Left renal pelvis (tissue), 4 donors: ENCODE measurements around the gene DAB2IP. TPM values are rescaled to one million over a fixed set of nuclear protein-coding genes. Genes with fewer than 3 reads are reported as not detected.

Source experiments
- DNase-seq, 4 donors: peaks; one replicate each; pipeline ENCODE4 v3.0.0-alpha.2; 2013; ENCODE audit warnings: low read depth in 4 of 4, low spot score in 3 of 4
- polyA plus RNA-seq, 4 donors: library from polyadenylated mRNA; unstranded; fragments of 120-200 nt; gene quantifications; one replicate each; pipeline ENCODE4 v1.2.1, GENCODE V29; 2013; ENCODE audit not compliant: insufficient read length in 4 of 4

Gene DAB2IP
- polyA plus RNA-seq, 4 donors: 33.4 to 43.9 (median 39.6) TPM

- no peak for DNase-seq
Observed at GRCh38 chr9:121752929-121753328, 101.5 kb downstream of the DAB2IP start.

- DNase-seq: no peak
Observed at GRCh38 chr9:121753802-121754654, 102.6 kb downstream of the DAB2IP start.

DNA sequence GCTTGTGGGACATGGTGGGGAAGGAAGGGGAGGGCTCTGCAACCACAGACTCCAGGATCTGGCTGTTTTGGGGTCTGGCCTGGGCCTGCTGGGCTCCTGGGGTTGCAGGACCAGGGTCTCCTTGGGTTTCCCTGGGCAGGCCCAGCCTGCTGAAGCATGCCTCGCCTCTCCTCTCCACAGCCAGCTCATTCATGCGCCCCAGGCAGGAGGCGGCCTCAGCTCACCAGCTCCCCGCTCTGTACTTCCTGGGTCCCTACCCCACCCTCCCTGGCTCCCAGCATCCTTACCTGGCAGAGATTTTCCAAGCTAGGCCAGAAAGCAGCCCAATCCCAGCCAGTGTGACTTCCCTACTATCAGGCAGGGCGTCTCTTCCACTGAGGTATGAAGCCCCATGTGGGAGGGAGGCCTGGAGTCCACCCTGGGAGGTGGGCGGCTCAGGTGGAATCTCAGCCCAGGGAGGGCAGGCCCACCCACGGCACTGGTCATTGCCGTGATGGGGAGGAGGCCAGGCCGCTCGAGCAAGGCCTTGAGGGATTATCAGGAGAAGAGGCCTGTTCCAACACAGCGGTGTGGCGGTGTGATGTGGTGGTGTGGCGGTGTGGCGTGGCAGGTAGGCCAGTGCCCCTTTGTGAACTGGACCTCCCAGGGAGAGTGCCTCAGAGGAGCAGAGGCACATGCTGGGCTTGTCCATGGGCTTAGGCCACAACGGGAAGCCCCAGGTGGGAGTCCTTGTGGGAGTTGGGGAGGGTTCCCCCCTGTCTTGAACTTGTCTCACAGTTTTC, 103.4 kb downstream of the DAB2IP start:
- DNase-seq: no peak

DNA sequence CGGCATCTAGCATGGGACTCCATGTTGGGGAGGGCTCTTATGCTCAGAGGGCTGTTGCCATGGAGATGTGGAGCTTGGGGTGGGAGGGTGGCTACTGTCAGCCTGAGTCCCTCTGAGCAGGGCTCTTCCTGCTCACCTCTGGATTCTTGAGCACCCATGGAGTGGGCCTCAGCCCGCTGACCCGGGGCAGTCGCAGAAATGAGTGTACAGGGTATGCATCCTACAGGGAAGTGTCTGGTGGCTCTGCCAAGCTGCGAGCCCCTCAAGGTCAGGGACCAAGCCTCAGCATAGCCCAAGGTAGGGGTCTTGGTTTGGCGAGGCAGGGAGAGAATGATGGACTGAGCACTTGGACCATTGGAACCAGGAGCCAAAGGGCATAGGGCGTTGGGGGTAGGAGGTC, 104.1 kb downstream of the DAB2IP start:
- DNase-seq: no peak

GRCh38 chr9:121756474-121757280, 105.2 kb downstream of the DAB2IP start:
- no peak for DNase-seq

- no peak for DNase-seq
Observed at GRCh38 chr9:121757281-121757585, 105.8 kb downstream of the DAB2IP start.

GRCh38 chr9:121758693-121759092, 107.3 kb downstream of the DAB2IP start:
- DNase-seq: no peak

GRCh38 chr9:121759996-121760395, 108.6 kb downstream of the DAB2IP start:
- DNase-seq: no peak

GRCh38 chr9:121760571-121760970, 109.1 kb downstream of the DAB2IP start:
- no peak for DNase-seq

- DNase-seq: no peak
Observed at GRCh38 chr9:121763131-121763530, 111.7 kb downstream of the DAB2IP start.

- DNase-seq: no peak
Observed at GRCh38 chr9:121763561-121764370, 112.3 kb downstream of the DAB2IP start.

- DNase-seq: no peak
Observed at GRCh38 chr9:121764371-121764730, 112.9 kb downstream of the DAB2IP start.

DNA sequence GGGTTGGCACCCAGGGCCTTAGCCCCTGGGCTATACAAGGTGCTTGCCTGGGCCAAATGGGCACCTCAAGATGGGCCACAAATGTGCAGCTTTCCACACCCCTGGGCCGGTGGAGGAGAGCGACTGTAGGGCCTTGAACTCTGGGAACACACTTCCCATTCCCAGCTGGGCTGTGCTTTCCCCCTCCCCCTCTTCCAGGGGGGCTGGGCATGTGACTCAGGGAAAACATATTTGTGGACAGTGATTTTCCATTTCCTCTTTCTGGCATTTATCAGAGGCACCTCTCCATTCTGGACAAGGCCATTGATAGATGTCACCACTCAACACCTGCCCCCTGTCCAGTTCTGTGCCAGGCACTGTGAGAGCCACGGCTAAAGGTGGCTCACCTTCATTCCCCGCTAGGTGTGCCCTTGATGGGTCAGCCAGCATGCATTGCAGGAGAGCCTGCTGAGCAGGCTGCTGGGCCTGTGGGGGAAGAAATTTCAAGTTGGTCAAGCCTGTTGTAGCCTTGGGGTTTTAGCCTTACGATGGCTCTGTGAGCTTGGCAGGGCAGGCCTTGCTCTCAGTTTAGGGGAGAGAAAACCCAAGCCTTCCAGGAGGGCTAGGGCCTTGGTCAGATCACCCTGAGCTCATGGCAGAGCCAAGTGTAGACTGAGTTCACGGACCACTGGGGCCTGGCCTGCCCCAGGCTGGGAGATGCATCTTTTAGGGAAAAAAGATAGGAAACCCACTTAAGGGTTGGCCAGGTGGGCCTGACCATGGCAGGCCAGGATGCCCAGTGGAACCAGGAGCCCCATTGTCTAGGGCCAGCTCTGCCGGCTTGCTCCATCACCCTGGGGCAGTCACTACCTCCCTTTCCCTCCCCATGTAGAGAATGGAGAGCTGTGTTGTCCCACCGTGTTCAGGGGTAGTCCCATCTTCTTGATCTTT, 113.9 kb downstream of the DAB2IP start:
- DNase-seq: no peak

GRCh38 chr9:121766081-121766683, 114.7 kb downstream of the DAB2IP start:
- no peak for DNase-seq

GRCh38 chr9:121767171-121767769, 115.8 kb downstream of the DAB2IP start:
- no peak for DNase-seq

DNA sequence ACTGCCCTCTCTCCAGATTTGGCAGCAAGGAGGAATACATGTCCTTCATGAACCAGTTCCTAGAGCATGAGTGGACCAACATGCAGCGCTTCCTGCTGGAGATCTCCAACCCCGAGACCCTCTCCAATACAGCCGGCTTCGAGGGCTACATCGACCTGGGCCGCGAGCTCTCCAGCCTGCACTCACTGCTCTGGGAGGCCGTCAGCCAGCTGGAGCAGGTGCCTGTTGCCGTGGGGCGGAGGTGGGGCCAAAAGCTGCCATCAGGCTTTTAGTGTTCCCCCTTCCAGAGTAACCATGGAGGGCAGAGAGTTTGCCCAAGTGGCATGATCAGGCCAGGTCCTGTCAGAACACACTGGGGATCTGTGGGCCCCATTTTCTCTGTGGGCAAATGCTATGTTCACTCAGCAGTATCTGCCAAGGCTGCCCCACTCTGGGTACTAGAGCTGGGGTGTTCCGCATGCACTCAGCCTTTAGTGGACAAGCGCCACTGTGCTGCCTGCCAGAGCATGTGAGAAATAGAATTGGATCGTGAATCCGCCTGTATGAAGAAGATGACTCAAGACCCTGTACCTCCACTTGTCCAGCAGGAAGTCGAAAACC, 117.1 kb downstream of the DAB2IP start:
- no peak for DNase-seq

DNA sequence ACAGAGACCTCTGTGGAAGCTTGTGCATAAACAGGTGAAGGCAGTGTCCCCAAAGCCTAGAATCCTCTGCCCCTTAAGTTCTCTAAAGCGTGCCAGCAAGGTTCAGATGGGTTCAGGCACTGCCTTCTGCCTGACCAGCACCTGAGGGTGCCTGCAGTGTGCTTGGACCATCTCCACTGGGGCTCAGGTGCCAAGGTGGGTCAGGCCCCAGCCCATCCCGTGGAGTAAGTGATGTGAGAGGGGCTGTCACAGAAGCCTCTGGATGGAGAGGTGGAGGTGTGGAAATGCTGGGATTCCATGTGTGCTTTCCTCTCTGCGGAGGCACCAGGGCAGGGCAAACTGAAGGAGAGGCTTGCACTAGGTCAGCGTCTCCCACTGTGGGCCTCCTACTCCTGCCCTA, 118.5 kb downstream of the DAB2IP start:
- no peak for DNase-seq
